Memory B cell (primary cell): ENCODE results near the gene HIVEP3.

Source experiments
- ATAC-seq: fragments of 150-1000 bp; cut with Tn5 transposase; 2 replicates; pipeline ENCODE4 v1.10.0; 2021; ENCODE audit warnings: low read depth, mild to moderate bottlenecking, moderate library complexity
- DNase-seq, 2 donors: peaks; one replicate each; pipeline ENCODE4 v3.0.0; 2022; ENCODE audit warnings: low spot score in 2 of 2
- H3K27ac Mint-ChIP-seq: one replicate; pipeline ENCODE4 v1.8.0; 2022; ENCODE audit warnings: mild to moderate bottlenecking, moderate library complexity, mixed read lengths
- H3K27me3 Mint-ChIP-seq: one replicate; pipeline ENCODE4 v1.8.0; 2022; ENCODE audit warnings: mixed read lengths
- H3K36me3 Mint-ChIP-seq: one replicate; pipeline ENCODE4 v1.8.0; 2022; ENCODE audit warnings: mild to moderate bottlenecking, mixed read lengths
- H3K4me1 Mint-ChIP-seq: one replicate; pipeline ENCODE4 v1.8.0; 2022; ENCODE audit warnings: mixed read lengths
- H3K4me3 Mint-ChIP-seq: one replicate; pipeline ENCODE4 v1.8.0; 2022; ENCODE audit warnings: mild to moderate bottlenecking, moderate library complexity, mixed read lengths
- H3K9me3 Mint-ChIP-seq: one replicate; pipeline ENCODE4 v1.8.0; 2022; ENCODE audit warnings: mixed read lengths

The HIVEP3 gene

DNA sequence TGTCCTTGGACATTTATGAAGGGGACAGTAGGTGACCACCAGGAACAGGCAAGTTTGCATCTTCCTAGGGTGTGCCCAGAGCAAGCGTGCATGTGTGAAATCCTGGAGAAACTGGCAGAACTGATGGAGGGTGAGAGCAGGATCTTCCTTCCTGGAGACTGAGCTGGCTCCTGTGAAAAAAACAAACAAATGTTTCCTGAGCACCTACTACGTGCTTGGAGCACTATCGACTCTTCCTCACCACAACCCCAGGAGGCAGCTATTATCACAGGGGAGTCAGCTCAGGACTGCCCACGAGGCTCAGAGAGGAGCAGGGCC lies 432.7 kb downstream of the HIVEP3 start:
- no peak overlapping the region for H3K4me3 Mint-ChIP-seq
- H3K27ac Mint-ChIP-seq: no peak overlapping the region
- ATAC-seq: no peak
- H3K9me3 Mint-ChIP-seq: peaks cover 6% of the 10 kb centered on the region
- H3K27me3 Mint-ChIP-seq: peaks cover 20% of the 10 kb centered on the region
- no peak for DNase-seq
- peaks cover 6% of the 10 kb centered on the region for H3K36me3 Mint-ChIP-seq
- H3K4me1 Mint-ChIP-seq: peaks cover 13% of the 10 kb centered on the region

DNA sequence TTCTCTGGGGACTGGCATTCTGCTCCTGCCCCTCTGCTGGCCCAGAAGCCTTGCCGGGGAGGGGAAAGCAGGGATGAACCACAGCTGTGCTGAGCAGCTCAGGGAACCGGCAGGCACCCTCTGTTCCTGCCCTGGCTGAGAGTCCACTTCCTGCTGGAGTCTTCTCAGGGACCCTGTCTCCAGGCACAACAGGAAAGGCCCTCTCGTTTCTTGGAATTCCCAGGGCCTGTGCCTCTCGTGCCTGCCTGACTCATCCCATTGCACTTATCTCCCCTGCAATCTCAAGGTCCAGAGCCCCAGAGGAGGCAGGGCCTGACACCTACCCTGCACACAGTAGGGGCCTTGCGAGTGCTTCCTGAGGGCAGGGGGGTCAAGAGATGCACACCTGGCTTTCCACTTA lies 433.1 kb downstream of the HIVEP3 start:
- Mint-ChIP-seq H3K27me3 (peaks cover 20% of the 10 kb centered on the region), H3K4me1 (peaks cover 13% of the 10 kb centered on the region), H3K36me3 (peaks cover 6% of the 10 kb centered on the region), H3K27ac (no peak overlapping the region), H3K4me3 (no peak overlapping the region), H3K9me3 (peaks cover 6% of the 10 kb centered on the region)
- no peak for ATAC-seq
- no peak for DNase-seq

DNA sequence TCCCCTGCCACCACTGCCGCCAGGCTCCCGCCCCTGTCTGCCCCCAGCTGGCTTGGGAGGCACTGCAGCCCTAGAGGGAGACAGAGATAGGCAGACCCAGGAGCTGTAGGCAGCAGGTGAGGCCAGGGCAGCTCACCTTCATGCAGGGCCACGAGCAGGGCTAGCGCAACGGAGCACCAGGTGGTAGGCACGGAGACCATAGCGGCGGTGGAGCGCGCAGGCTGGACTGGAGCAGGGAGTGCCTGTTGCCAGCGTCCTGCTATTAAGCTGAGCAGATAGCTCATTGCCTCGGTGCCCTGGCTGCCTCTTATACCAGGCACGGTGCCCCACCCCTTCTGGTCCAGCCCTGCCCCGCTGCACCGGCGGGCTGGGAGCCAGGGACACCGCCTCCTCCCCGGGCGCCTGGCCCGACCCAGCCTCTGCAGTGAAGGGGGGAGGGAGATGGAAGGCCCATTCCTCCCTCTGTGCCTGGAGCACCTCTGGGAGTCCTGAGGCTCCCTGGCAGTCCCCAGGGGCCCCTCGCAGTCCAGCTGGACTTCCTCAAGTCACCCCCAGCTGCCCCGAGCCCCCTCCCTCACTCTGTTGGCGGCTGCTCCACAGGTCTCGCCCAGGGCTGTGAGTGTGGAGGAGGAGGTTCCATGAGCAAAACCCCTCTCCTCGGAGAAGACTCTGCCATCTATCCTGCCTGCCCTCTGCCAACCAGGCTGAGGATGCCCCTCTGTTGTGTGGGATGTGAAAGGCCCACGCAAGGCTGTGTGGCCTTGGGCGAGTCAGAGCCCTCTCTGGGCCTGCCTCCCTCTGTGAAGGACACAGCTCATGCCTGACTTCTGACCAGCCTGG lies 434.1 kb downstream of the HIVEP3 start, which contains the start of gene EDN2:
TSS of gene EDN2 (minus strand) at position 282 of the 840 bp plus-strand sequence. CDS start at position 200, 82 bp downstream.
- Mint-ChIP-seq H3K27ac (no peak within 1 kb of the TSS), H3K4me3 (no peak within 1 kb of the TSS), H3K9me3 (peaks cover 3% of the 10 kb centered on the region), H3K27me3 (peaks cover 16% of the 10 kb centered on the region), H3K4me1 (peaks cover 10% of the 10 kb centered on the region), H3K36me3 (peaks cover 3% of the 10 kb centered on the region)
- no peak for ATAC-seq
- DNase-seq: no peak

DNA sequence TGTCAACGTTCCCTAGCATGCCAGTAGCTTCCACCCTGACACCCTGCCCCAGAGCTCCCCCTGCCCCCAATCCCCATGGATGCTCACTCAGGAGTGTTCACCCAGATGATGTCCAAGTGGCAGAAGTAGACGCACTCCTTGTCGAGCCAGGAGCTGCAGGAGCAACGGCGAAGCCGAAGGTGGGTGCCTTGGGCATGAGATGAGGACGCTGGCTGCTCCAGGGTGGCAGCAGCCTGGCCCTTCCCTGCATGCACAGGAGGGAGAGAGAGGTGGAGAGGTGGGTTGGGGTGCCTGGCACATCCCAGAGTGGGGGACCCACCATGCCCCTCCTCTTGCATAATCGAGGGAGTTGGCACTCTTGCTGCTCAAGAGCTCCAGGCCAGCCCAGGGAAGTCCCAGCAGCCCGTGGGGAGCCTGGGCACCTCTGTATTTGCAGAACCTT lies 434.7 kb downstream of the HIVEP3 start:
- no peaks in the 10 kb centered on the region for H3K9me3 Mint-ChIP-seq
- ATAC-seq (no peak), DNase-seq (no peak)
- peaks cover 14% of the 10 kb centered on the region for H3K27me3 Mint-ChIP-seq
- H3K4me1 Mint-ChIP-seq: peaks cover 6% of the 10 kb centered on the region
- H3K36me3 Mint-ChIP-seq: no peaks in the 10 kb centered on the region
- H3K4me3 Mint-ChIP-seq: no peak overlapping the region
- H3K27ac Mint-ChIP-seq: no peak overlapping the region

DNA sequence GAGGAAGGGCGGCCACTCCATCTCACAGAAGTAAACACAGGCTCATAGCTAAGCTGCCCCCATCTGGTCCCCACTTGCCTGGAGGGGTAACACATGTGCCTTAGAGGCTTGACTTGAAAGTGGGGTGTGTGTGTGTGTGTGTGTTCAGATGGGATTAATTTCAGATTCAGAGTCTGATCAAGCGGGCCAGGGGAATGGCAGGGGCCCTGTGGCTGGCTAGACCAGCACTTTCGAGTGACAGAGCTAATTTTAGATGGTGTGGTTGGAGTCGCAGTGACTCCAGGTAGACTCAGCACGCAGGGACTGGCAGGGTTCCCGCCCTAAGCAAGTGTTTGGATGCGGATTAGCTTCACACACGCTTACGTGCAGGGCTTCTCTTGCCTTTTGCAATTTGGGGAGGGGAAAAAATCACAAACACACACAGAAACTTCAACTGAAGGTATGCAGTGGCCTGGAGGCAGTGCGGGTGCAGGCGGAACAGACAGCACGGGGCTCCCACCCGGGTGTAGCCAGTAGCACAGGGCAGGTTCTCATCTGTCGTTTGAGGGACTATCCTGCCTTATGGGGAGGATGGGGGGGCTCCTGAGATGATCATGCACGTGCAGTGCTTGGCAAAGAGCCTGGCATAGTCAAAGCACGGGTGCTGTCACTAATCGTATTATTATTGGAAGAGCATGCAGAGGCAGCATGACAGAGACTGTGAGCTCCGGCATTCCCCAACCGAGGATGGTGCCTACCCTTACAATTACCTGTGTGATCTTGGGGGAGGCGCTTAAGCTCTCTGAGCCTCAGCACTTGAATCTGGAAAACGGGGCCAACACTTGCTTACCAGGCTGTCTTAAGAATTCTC lies 435.5 kb downstream of the HIVEP3 start:
- H3K4me3 Mint-ChIP-seq: no peak overlapping the region
- peaks cover 6% of the 10 kb centered on the region for H3K4me1 Mint-ChIP-seq
- DNase-seq: no peak
- ATAC-seq: no peak
- no peaks in the 10 kb centered on the region for H3K36me3 Mint-ChIP-seq
- no peak overlapping the region for H3K27ac Mint-ChIP-seq
- H3K27me3 Mint-ChIP-seq: peaks cover 14% of the 10 kb centered on the region
- H3K9me3 Mint-ChIP-seq: no peaks in the 10 kb centered on the region

DNA sequence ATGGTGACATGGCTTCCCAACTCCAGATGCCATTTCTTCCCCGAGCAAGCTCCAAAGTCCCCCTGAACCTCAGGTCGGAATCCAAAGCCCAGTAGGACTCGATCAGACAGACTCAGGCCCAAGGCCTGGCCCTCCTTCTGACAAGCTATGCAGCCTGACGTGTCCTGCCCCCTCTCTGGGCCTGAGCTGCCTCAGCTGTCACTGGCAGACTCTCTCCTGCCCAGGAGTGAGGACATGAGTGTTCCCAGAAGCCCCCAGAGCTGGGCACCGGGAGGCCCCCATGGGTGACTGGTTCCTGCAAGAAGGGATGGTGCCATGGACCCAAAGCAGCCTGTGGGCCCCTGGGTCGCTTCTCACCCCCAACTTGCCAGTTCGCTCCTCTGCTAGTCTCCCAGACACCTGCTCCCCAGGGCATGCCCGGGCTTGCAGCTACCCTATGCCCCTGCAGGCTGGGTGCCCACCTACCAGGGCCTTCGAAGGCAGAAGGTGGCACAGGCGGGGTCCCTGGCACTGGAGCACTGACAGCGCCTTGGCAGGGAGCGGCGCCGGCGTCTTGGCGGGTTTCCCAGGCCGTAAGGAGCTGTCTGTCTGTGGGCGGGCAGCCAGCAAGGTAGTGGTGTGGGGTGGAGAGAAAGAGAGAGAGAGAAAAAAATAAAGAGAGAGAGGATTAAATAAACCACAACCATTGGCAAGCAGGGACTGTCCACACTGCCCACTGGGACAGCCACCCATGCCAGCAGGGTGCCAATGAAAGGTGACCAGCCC lies 436.5 kb downstream of the HIVEP3 start:
- Mint-ChIP-seq H3K27me3 (peaks cover 14% of the 10 kb centered on the region), H3K4me1 (peaks cover 6% of the 10 kb centered on the region), H3K4me3 (no peak overlapping the region), H3K27ac (no peak overlapping the region), H3K36me3 (no peaks in the 10 kb centered on the region), H3K9me3 (no peaks in the 10 kb centered on the region)
- DNase-seq: no peak
- ATAC-seq: no peak

DNA sequence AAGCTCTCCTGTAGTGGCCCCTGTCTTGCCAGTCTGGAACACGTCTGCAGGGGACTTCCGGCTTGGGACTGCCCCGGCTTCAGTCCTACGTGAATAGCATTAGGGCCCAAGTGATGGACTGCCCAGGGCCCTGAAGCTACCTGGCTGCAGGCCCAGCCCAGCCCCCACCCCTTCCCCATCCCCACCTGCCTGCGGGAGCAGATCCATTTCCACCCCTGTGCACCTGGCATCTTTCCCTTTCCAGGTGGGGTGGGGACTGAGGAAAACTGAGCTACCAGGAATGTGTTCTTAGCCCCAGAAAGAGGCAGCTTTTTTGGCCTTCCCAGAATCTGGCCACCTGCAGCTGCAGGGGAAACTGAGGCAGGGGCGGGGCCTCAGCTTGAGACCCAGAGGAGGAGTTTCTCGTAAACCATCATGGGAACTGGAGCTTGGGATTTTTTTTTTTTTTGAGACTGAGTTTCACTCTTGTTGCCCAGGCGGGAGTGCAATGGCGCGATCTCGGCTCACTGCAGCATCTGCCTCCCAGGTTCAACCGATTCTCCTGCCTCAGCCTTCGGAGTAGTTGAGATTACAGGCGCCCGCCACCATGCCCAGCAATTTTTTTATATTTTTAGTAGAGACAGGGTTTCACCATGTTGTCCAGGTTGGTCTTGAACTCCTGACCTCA lies 437.5 kb downstream of the HIVEP3 start:
- ATAC-seq (no peak), DNase-seq (no peak)
- H3K9me3 Mint-ChIP-seq: no peaks in the 10 kb centered on the region
- H3K36me3 Mint-ChIP-seq: no peaks in the 10 kb centered on the region
- no peak overlapping the region for H3K4me3 Mint-ChIP-seq
- peaks cover 1% of the 10 kb centered on the region for H3K4me1 Mint-ChIP-seq
- H3K27me3 Mint-ChIP-seq: peaks cover 10% of the 10 kb centered on the region
- no peak overlapping the region for H3K27ac Mint-ChIP-seq

DNA sequence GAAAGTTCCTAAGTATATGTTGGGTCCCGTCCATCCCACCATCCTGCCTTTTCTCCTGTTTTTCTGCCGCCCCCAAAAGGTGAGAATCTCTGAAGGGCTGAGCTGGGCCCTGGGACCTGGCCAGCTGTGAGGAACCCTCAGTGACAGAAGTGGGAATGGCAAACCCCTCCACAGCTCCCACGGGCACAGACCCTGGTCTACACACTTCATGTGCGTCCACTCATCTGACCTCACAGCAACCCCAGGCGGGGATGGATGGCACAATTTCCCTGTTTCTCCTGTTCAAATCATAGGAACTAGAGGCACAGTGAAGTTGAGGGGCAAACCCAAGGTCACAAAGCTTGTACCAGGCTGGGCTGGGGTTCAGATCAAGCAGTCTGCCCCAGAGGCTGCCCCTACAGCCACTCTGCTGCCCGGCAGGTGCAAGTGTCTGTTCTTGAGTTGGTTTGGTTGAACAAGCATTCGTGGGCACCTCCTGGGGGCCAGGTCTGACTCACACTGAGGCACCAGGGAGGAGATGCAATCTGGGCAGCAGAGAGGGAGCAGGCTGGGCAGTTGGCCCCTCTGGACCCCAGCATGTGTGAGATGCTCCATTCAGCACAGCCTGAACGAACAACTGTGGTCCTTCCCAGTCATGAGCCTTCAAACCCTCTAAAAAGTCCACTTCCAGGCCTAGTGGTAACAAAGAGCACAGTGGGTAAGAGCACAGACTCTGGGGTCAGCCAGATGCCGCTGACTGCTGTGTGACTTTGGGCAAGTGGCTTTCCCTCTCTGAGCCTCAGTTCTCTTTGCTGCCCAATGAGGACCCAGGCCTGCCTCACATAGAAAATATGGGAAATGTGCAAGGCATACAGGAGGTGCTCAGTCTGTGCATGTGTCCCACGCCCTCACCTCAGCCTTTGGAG lies 438.3 kb downstream of the HIVEP3 start:
- no peaks in the 10 kb centered on the region for H3K9me3 Mint-ChIP-seq

DNA sequence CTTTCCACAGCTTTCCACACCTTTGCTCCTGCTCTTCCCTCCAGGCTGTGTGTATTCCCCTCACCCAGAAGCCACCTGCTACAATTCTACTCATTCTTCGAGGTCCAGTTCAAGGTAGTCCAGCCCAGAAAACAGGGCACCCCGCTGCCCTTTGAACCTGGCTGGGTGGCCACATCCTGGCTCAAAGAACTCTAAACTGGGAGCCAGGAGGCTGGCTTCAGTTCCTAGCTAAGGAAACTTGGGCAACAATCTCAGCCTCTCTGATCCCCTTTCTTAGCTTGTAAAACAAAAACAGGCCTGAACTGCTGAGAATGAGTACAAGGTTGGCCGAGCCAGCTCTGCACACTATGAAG lies 438.9 kb downstream of the HIVEP3 start:
- no peaks in the 10 kb centered on the region for H3K9me3 Mint-ChIP-seq
- peaks cover 10% of the 10 kb centered on the region for H3K27me3 Mint-ChIP-seq
- no peaks in the 10 kb centered on the region for H3K36me3 Mint-ChIP-seq
- no peaks in the 10 kb centered on the region for H3K4me1 Mint-ChIP-seq
- DNase-seq: no peak
- H3K4me3 Mint-ChIP-seq: no peak overlapping the region
- H3K27ac Mint-ChIP-seq: no peak overlapping the region
- ATAC-seq: no peak

More for the DNA sequence above, 438.3 kb downstream of the HIVEP3 start:
- Mint-ChIP-seq H3K36me3 (no peaks in the 10 kb centered on the region), H3K27ac (no peak overlapping the region), H3K4me1 (no peaks in the 10 kb centered on the region), H3K4me3 (no peak overlapping the region), H3K27me3 (peaks cover 7% of the 10 kb centered on the region)
- ATAC-seq (no peak), DNase-seq (no peak)

DNA sequence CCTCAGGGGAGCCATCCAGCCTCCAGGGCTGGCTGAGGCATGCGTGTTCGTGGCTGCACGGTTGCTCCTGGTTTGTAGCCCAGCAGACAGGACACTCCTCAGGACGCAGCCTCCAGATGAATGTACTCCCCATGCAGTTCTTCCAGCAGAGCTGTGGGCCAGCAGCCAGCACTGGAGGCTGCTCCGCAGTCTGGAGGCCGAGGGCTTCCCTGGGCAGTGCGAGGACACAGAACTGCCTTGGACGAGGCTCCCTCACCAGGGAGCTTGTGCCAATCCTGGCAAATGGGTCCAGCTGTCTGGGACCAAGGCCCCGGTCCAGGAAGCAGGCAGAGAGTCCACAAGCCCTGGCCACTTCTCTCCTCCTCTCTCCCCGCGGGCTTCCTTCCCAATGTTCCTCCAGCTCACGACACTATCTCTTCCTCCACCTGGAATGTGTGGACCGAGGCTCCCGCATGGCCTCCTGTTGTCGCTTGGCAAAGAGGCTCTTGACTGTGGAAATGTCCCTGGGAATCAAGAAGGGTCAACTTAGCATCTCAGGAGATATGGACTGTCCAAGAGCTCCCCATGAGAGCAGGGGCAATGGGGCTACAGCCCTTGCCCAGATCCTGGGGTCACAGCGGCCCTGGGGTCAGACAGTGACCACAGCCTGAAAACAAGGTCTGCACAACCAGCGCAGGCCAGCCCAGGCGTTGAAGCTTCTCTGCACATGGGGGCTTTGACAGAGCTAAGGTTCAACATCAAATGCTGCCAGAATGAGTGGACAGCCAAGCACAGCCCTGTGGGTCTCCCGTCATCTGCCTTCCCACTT lies 439.5 kb downstream of the HIVEP3 start:
- no peaks in the 10 kb centered on the region for H3K36me3 Mint-ChIP-seq
- H3K4me1 Mint-ChIP-seq: no peaks in the 10 kb centered on the region
- ATAC-seq (no peak), DNase-seq (no peak)
- H3K27me3 Mint-ChIP-seq: peaks cover 9% of the 10 kb centered on the region
- H3K27ac Mint-ChIP-seq: no peak overlapping the region
- H3K9me3 Mint-ChIP-seq: no peaks in the 10 kb centered on the region
- no peak overlapping the region for H3K4me3 Mint-ChIP-seq

DNA sequence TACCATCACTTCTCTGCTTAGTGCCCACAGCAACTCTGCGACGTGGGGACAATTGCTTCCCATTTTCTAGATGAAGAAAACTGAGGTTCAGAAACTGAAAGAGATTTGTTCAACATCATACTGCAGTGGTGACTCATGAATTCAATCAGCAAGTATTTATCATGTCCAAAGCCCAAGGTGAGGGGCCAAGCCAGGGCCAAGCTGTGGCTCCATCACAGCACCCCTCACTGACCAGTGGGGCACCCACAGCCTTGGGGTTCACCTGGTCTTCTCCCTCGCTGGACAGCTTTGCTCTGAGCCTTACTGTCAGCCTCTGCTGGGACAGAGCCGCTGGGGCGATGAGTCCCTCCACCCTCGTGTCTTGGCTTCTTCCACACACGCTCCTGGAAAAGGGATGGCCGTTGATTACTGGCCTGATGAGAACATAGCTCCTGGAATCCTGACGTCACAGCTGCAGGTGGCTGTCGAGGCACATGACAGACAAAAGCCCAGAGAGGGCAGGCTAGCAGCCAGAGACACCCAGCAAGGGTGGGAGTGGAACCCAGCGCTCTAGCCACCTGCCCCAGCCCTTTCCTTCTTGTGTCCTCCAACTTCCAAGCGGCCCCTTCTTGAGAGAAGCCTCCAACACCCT lies 440.5 kb downstream of the HIVEP3 start:
- Mint-ChIP-seq H3K9me3 (no peaks in the 10 kb centered on the region), H3K36me3 (no peaks in the 10 kb centered on the region), H3K27ac (no peak overlapping the region), H3K4me1 (no peaks in the 10 kb centered on the region), H3K27me3 (peaks cover 7% of the 10 kb centered on the region), H3K4me3 (no peak overlapping the region)
- DNase-seq (no peak), ATAC-seq (no peak)

DNA sequence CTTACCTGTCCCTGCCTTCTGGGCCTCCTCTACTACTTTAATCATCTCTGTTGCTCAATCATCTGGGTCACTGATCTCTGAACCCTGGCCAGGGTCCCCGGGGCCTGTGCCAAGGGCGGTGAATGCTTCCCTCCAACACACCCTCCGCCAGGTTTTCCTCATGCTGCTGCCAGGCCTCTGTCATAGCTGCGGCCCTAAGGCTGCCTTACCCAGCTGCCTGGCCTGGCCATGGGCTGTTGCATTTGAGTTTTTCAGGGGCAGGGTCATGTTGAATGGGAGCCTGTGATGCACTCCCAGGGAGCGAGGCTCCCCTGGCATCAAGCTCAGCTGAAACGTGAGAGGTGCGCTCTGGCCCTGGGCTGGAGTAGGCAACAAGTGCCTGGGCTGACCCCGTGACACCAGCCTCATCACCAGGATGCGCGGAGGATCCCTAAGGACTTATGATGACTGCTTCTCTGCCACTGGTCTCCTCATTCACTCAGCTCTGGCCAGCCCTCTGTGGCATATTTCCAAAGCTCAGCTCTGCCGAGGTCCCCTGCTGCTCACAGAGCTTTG lies 441.8 kb downstream of the HIVEP3 start:
- Mint-ChIP-seq H3K4me3 (no peak overlapping the region), H3K4me1 (no peaks in the 10 kb centered on the region), H3K27me3 (peaks cover 7% of the 10 kb centered on the region), H3K27ac (no peak overlapping the region), H3K9me3 (no peaks in the 10 kb centered on the region), H3K36me3 (no peaks in the 10 kb centered on the region)
- ATAC-seq: no peak
- DNase-seq: no peak
